Subcutaneous adipose tissue (tissue), 4 donors: ENCODE measurements around the gene PARL. TPM values are rescaled to one million over a fixed set of nuclear protein-coding genes. Genes with fewer than 3 reads are reported as not detected.

ENCODE experiments used
- CTCF ChIP-seq: fragments of 450-650 bp; IDR thresholded peaks from one replicate; pipeline ENCODE4 v1.5.1; 2016; ENCODE audit warnings: low read depth, mild to moderate bottlenecking, control low read depth, antibody characterized with exemption, moderate library complexity
- total RNA-seq, 4 donors: library from RNA; depleted of rRNA; stranded (reverse); fragments of >200 nt; gene quantifications; one replicate each; pipeline ENCODE4 v1.1.0, GENCODE V29; 2016

PARL gene
- total RNA-seq, 4 donors from 2014 or later = 43.4 to 66.4 (median 44.5) TPM

- TF ChIP-seq CTCF = no peak
These were observed 37.7 kb upstream of the PARL start for GRCh38 chr3:183922421-183922820.

- no peak for TF ChIP-seq CTCF
These were observed 36.4 kb upstream of the PARL start for GRCh38 chr3:183921096-183921495.

GRCh38 chr3:183920416-183920815 is 35.7 kb upstream of the PARL start:
- no peak for TF ChIP-seq CTCF

- TF ChIP-seq CTCF = no peak
These were observed 33.5 kb upstream of the PARL start for GRCh38 chr3:183918178-183918577.

- no peak for TF ChIP-seq CTCF
These were observed 33.1 kb upstream of the PARL start for GRCh38 chr3:183917776-183918175.

- no peak for TF ChIP-seq CTCF
These were observed 30.2 kb upstream of the PARL start for GRCh38 chr3:183914856-183915255.

GRCh38 chr3:183913580-183913920 is 28.9 kb upstream of the PARL start:
- no peak for TF ChIP-seq CTCF
